PC-3 (cell line): ENCODE measurements around the gene PLLP. TPM values are rescaled to one million over a fixed set of nuclear protein-coding genes. Genes with fewer than 3 reads are reported as not detected.
A peak's percentile ranks its signal among the peaks of the same experiment; 100 is the strongest.
"Not testable (repeated sequence)": the region's sequence is repeated elsewhere in the genome, so short reads cannot be mapped to it uniquely, and the experiment has no call there.

Experiments
- ATAC-seq: fragments of 200-7000 bp; cut with Tn5 transposase; 2 replicates; pipeline ENCODE4 v1.9.1; 2020; ENCODE audit warnings: mild to moderate bottlenecking, moderate library complexity
- BruUV-seq: library from RNA; stranded (reverse); fragments of 400-500 nt; replicated peaks from 2 replicates; lab custom pipeline; 2021; lab: Mats Ljungman, UMichigan
- CTCF ChIA-PET: fragments of 300-600 bp; sonication (Branson Sonifier 250); formaldehyde crosslinking; loops from one replicate; lab custom pipeline; 2022; ENCODE audit warnings: antibody characterized with exemption; lab: Charles Lee
- POLR2A ChIA-PET: fragments of 300-600 bp; sonication (Branson Sonifier 250); formaldehyde crosslinking; loops from one replicate; lab custom pipeline; 2022; ENCODE audit warnings: antibody characterized with exemption; ENCODE audit not compliant: unreplicated experiment; lab: Charles Lee
- DNase-seq: peaks from one replicate; pipeline ENCODE4 v3.0.0-alpha.2; 2015
- H2AFZ ChIP-seq: fragments of 300-600 bp; sonication (generic); 2 replicates; pipeline ENCODE4 v1.6.0; 2016; ENCODE audit warnings: antibody characterized with exemption, low read length
- H3F3A ChIP-seq: fragments of 300-600 bp; sonication (generic); one replicate; pipeline ENCODE4 v1.6.0; 2017; ENCODE audit warnings: antibody characterized with exemption, low read length, control low read depth, mild to moderate bottlenecking; ENCODE audit not compliant: unreplicated experiment
- H3K27ac ChIP-seq: fragments of 300-600 bp; sonication (generic); 2 replicates; pipeline ENCODE4 v1.5.1; 2016; ENCODE audit warnings: mild to moderate bottlenecking, low read length
- H3K27me3 ChIP-seq: fragments of 300-600 bp; sonication (generic); 2 replicates; pipeline ENCODE4 v1.6.1; 2016; ENCODE audit warnings: low read length, mixed read lengths
- H3K36me3 ChIP-seq: fragments of 300-600 bp; sonication (generic); 2 replicates; pipeline ENCODE4 v1.6.1; 2016; ENCODE audit warnings: low read depth, mixed run types, low read length, mixed read lengths
- H3K4me1 ChIP-seq: fragments of 300-600 bp; sonication (generic); 2 replicates; pipeline ENCODE4 v1.5.1; 2016; ENCODE audit warnings: low read length; ENCODE audit not compliant: insufficient read depth
- H3K4me2 ChIP-seq: fragments of 300-600 bp; sonication (generic); 2 replicates; pipeline ENCODE4 v1.6.0; 2016; ENCODE audit warnings: low read length
- H3K4me3 ChIP-seq: fragments of 300-600 bp; sonication (generic); 2 replicates; pipeline ENCODE4 v1.5.1; 2016; ENCODE audit warnings: mild to moderate bottlenecking, low read length, mixed read lengths
- H3K79me2 ChIP-seq: fragments of 300-600 bp; sonication (generic); 2 replicates; pipeline ENCODE4 v1.6.1; 2017; ENCODE audit warnings: low read length, mixed read lengths
- H3K9ac ChIP-seq: fragments of 300-600 bp; sonication (generic); 2 replicates; pipeline ENCODE4 v1.6.0; 2016; ENCODE audit warnings: mild to moderate bottlenecking, low read length
- H3K9me2 ChIP-seq: fragments of 300-600 bp; sonication (generic); replicated peaks from 2 replicates; pipeline ENCODE4 v1.6.1; 2016; ENCODE audit warnings: mixed run types, low read length, mixed read lengths
- H3K9me3 ChIP-seq: fragments of 300-600 bp; sonication (generic); 2 replicates; pipeline ENCODE4 v1.6.1; 2016; ENCODE audit warnings: low read length, mixed read lengths
- H4K20me1 ChIP-seq: fragments of 300-600 bp; sonication (generic); 2 replicates; pipeline ENCODE4 v1.6.1; 2016; ENCODE audit warnings: low read length, mixed read lengths
- EZH2 ChIP-seq: fragments of 300-600 bp; sonication (generic); IDR thresholded peaks from one replicate; pipeline ENCODE4 v1.6.1; 2017; ENCODE audit warnings: antibody characterized with exemption, mild to moderate bottlenecking, low read length; ENCODE audit not compliant: unreplicated experiment
- EZH2phosphoT487 ChIP-seq: fragments of 300-600 bp; sonication (generic); IDR thresholded peaks from 2 replicates; pipeline ENCODE4 v1.6.1; 2018; ENCODE audit warnings: mild to moderate bottlenecking, antibody characterized with exemption, low read length, borderline replicate concordance
- intact Hi-C: fragments of 100-400 bp; cut with micrococcal nuclease; formaldehyde crosslinking; loops from 2 replicates; pipeline ENCODE4 v1.9.0; 2023
- total RNA-seq: library from RNA; depleted of rRNA; stranded (reverse); fragments of >200 nt; gene quantifications from 2 replicates; pipeline ENCODE4 v1.2.3, GENCODE V29; 2014
- TF ChIP-seq, protein P1 (sequence below): fragments of 300-600 bp; sonication (generic); conservative IDR thresholded peaks from 2 replicates; pipeline ENCODE4 v1.5.1; 2017; ENCODE audit warnings: antibody characterized with exemption, low read depth, mild to moderate bottlenecking, low read length

The PLLP gene
- total RNA-seq, 1 experiment from 2014 or later = 1.6 TPM

DNA sequence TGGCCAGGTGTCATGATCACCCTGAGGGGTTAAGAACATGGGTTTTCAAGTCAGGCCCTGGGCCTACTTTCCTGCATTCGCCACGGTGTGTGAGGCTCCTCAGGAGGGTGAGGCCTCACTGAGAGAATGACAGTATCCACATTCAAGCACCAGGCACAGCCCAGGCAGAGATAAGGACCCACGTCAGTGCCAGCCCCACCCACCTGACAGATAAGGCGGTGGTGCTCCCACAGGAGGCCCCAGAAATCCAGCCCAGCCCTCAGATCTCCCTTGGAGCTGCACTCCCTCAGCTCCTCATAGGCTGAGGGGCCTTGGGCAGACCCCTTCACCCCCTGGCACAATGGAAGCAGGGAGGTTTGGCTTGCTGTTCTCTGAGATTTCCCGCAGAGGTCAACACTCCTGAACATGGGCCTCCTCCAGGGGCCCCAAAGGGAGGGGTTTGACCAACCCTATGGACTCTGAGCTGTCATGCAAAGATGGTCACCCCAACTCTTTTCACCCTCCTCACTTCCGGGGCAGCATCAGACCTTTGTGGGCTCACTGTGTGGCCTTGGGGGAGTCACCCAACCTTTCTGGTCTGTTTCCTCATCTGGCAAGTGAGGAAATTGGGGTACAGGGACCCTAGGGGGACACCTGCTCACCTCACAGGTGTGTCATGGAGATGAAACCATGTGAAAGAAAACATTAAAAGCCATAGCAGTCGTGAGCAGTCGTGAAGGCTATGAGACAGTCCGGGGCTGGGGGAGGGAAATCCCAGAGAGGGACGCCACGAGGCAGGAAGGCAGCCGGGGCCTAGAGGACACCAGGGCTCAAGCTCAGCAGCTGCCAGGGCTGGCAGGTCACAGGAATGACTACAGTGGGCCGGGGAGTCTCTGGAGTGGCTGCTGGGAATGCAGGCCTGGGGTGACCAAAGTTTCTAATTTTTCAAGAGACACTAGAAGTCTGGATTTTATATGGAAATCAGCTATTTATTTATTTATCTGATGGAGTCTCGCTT lies 15.4 kb downstream of the PLLP start:
- no peaks in the 10 kb centered on the region for H3K9me3 ChIP-seq
- no TSS peak for BruUV-seq
- H3K4me3 ChIP-seq = no peak overlapping the region
- H3K27ac ChIP-seq = no peak overlapping the region
- POLR2A ChIA-PET = no interaction called here
- H3K79me2 ChIP-seq = no peaks in the 10 kb centered on the region
- no peak for ATAC-seq
- TF ChIP-seq, protein P1, sequence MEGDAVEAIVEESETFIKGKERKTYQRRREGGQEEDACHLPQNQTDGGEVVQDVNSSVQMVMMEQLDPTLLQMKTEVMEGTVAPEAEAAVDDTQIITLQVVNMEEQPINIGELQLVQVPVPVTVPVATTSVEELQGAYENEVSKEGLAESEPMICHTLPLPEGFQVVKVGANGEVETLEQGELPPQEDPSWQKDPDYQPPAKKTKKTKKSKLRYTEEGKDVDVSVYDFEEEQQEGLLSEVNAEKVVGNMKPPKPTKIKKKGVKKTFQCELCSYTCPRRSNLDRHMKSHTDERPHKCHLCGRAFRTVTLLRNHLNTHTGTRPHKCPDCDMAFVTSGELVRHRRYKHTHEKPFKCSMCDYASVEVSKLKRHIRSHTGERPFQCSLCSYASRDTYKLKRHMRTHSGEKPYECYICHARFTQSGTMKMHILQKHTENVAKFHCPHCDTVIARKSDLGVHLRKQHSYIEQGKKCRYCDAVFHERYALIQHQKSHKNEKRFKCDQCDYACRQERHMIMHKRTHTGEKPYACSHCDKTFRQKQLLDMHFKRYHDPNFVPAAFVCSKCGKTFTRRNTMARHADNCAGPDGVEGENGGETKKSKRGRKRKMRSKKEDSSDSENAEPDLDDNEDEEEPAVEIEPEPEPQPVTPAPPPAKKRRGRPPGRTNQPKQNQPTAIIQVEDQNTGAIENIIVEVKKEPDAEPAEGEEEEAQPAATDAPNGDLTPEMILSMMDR = no peak
- TF ChIP-seq EZH2 = no peak
- TF ChIP-seq EZH2phosphoT487 = no peak
- no peak overlapping the region for H3K9ac ChIP-seq
- peaks cover 6% of the 10 kb centered on the region; the same call in 1 of the 2 replicates for H3K4me1 ChIP-seq
- CTCF ChIA-PET = no interaction called here
- H3K36me3 ChIP-seq = no peaks in the 10 kb centered on the region
- H2AFZ ChIP-seq = no peak overlapping the region
- intact Hi-C loops = no loop called here
- no peak for DNase-seq
- H4K20me1 ChIP-seq = no peaks in the 10 kb centered on the region
- H3K27me3 ChIP-seq = no peaks in the 10 kb centered on the region
- H3K9me2 ChIP-seq = no peaks in the 10 kb centered on the region
- H3F3A ChIP-seq = no peaks in the 10 kb centered on the region
- H3K4me2 ChIP-seq = no peak overlapping the region

DNA sequence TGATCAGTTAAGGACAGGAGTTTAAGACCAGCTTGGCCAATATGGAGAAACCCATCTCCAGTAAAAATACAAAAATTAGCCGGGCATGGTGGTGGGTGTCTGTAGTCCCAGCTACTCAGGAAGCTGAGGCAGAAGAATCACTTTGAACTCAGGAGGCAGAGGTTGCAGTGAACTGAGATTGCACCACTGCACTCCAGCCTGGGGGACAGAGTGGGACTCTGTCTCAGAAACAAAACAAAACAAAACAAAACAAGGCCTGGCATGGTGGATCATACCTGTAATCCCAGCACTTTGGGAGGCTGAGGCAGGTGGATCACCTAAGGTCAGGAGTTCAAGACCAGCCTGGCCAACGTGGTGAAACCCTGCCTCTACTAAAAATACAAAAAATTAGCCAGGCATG lies 17.1 kb downstream of the PLLP start:
- DNase-seq, H3K9me2 ChIP-seq, H3K79me2 ChIP-seq, H3K4me3 ChIP-seq, H3K27ac ChIP-seq, H3K9ac ChIP-seq, H3K4me2 ChIP-seq, H3K9me3 ChIP-seq, H3K4me1 ChIP-seq, H2AFZ ChIP-seq, CTCF ChIA-PET, H3K27me3 ChIP-seq, POLR2A ChIA-PET, H3K36me3 ChIP-seq, H3F3A ChIP-seq, BruUV-seq, intact Hi-C loops, H4K20me1 ChIP-seq, ATAC-seq: not testable (repeated sequence)

DNA sequence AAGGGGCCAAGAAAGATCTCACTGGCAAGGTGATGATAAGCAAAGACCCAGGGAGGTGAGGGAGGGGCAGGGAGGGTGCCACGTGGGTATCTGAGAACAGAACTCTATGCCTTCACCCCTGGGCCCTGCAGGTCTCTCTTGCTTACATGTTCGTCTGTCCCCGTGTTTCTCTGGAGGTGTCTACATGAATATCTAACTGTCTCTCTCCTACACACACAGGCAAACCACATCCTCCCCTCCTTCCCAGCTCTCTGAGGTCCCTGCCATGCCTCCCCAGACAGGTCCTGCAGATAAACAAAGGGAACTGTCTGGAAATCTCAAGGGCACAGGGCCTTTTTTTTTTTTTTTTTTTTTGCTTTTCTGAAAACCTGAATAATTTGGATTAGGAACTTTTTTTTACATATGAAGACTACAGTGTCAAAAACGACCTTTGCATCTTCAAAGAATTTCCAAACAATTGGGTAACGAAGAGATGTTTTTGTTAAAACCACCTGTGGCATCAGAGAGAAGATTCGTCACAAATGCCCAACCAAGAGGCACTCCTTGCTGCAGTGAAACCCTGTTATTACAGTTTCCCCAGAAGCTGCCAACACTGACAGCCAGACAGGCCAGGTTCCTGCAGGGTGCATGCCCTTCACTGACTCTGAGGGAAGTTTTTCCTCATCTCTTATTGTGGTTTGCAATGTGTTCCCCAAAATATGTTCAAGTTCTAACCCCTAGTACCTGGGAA lies 17.8 kb downstream of the PLLP start:
- intact Hi-C loops = no loop called here
- TF ChIP-seq, protein P1 = no peak
- TF ChIP-seq EZH2phosphoT487 = no peak
- no peak for TF ChIP-seq EZH2
- no peaks in the 10 kb centered on the region for H3F3A ChIP-seq
- BruUV-seq = no TSS peak
- H3K9me2 ChIP-seq = no peaks in the 10 kb centered on the region
- H3K4me2 ChIP-seq = peak overlapping the region; percentile 57
- no peaks in the 10 kb centered on the region for H3K36me3 ChIP-seq
- no peaks in the 10 kb centered on the region for H3K9me3 ChIP-seq
- POLR2A ChIA-PET = no interaction called here
- H2AFZ ChIP-seq = peak overlapping the region; percentile 43; the same call in 1 of the 2 replicates
- H3K9ac ChIP-seq = no peak overlapping the region
- H4K20me1 ChIP-seq = no peaks in the 10 kb centered on the region
- ATAC-seq (no peak; the same call in 1 of the 2 replicates), DNase-seq (no peak)
- CTCF ChIA-PET = no interaction called here
- H3K4me1 ChIP-seq = peaks cover 6% of the 10 kb centered on the region; the same call in 1 of the 2 replicates
- no peaks in the 10 kb centered on the region for H3K79me2 ChIP-seq
- no peaks in the 10 kb centered on the region for H3K27me3 ChIP-seq
- H3K4me3 ChIP-seq = no peak overlapping the region
- H3K27ac ChIP-seq = no peak overlapping the region
